ENCODE data around the gene TBX2.
"Not testable (repeated sequence)": the region's sequence is repeated elsewhere in the genome, so short reads cannot be mapped to it uniquely, and the experiment has no call there.

Gene TBX2

GRCh38 chr17:61426482-61427304 lies 27.1 kb downstream of the TBX2 start:
- H3K9me3 ChIP-seq (ENCODE audit: low read length): no peaks in the 10 kb centered on the region
- no peak overlapping the region for H3K4me3 ChIP-seq (ENCODE audit: low read depth, low read length, poor library complexity, severe bottlenecking)
- H4K20me1 ChIP-seq (ENCODE audit: insufficient read depth, low read length): no peaks in the 10 kb centered on the region
- H3F3A ChIP-seq (ENCODE audit: insufficient read depth, low read length): no peaks in the 10 kb centered on the region
- H2AFZ ChIP-seq (ENCODE audit: low read length): no peak overlapping the region
- H3K79me2 ChIP-seq (ENCODE audit: insufficient read depth, low read length): no peaks in the 10 kb centered on the region
- H3K4me1 ChIP-seq (ENCODE audit: insufficient read depth, low read length, severe bottlenecking): no peaks in the 10 kb centered on the region
- H3K9me2 ChIP-seq (ENCODE audit: low read depth, low read length): no peaks in the 10 kb centered on the region
- H3K9ac ChIP-seq (ENCODE audit: low read length): no peak overlapping the region
- H3K4me2 ChIP-seq (ENCODE audit: low read length): no peak overlapping the region
- 0 out of 2 replicates have a peak, but pooled peaks cover 5% of the 10 kb centered on the region for H3K27me3 ChIP-seq (ENCODE audit: insufficient read depth, low read length)
- H3K36me3 ChIP-seq (ENCODE audit: insufficient read depth, low read length): no peaks in the 10 kb centered on the region
- TF ChIP-seq EZH2 (IDR thresholded peaks at IDR 0.05; ENCODE audit: borderline replicate concordance, low read length): no peak
- TF ChIP-seq CTCF (IDR thresholded peaks at IDR 0.05; ENCODE audit: low read length): no peak
- no peak overlapping the region for H3K27ac ChIP-seq (ENCODE audit: low read depth, low read length, poor library complexity, severe bottlenecking)

GRCh38 chr17:61427567-61427966 lies 27.9 kb downstream of the TBX2 start:
- Histone ChIP-seq H3K9ac (ENCODE audit: low read length) (no peak overlapping the region), H3K27me3 (ENCODE audit: insufficient read depth, low read length) (0 out of 2 replicates have a peak, but pooled peaks cover 5% of the 10 kb centered on the region), H3K79me2 (ENCODE audit: insufficient read depth, low read length) (no peaks in the 10 kb centered on the region), H3K4me1 (ENCODE audit: insufficient read depth, low read length, severe bottlenecking) (no peaks in the 10 kb centered on the region), H3K36me3 (ENCODE audit: insufficient read depth, low read length) (no peaks in the 10 kb centered on the region), H3F3A (ENCODE audit: insufficient read depth, low read length) (no peaks in the 10 kb centered on the region), H3K27ac (ENCODE audit: low read depth, low read length, poor library complexity, severe bottlenecking) (no peak overlapping the region), H3K9me2 (ENCODE audit: low read depth, low read length) (no peaks in the 10 kb centered on the region), H4K20me1 (ENCODE audit: insufficient read depth, low read length) (no peaks in the 10 kb centered on the region), H3K4me3 (ENCODE audit: low read depth, low read length, poor library complexity, severe bottlenecking) (no peak overlapping the region), H3K4me2 (ENCODE audit: low read length) (no peak overlapping the region), H3K9me3 (ENCODE audit: low read length) (no peaks in the 10 kb centered on the region), H2AFZ (ENCODE audit: low read length) (no peak overlapping the region)
- TF ChIP-seq CTCF (IDR thresholded peaks at IDR 0.05; ENCODE audit: low read length) (no peak), EZH2 (IDR thresholded peaks at IDR 0.05; ENCODE audit: borderline replicate concordance, low read length) (no peak)

GRCh38 chr17:61429274-61429673 lies 29.6 kb downstream of the TBX2 start:
- no peaks in the 10 kb centered on the region for H3F3A ChIP-seq (ENCODE audit: insufficient read depth, low read length)
- H3K4me3 ChIP-seq (ENCODE audit: low read depth, low read length, poor library complexity, severe bottlenecking): no peak overlapping the region
- H3K27ac ChIP-seq (ENCODE audit: low read depth, low read length, poor library complexity, severe bottlenecking): no peak overlapping the region
- H3K9ac ChIP-seq (ENCODE audit: low read length): no peak overlapping the region
- 0 out of 2 replicates have a peak, but pooled peaks cover 5% of the 10 kb centered on the region for H3K27me3 ChIP-seq (ENCODE audit: insufficient read depth, low read length)
- H3K9me3 ChIP-seq (ENCODE audit: low read length): no peaks in the 10 kb centered on the region
- H4K20me1 ChIP-seq (ENCODE audit: insufficient read depth, low read length): no peaks in the 10 kb centered on the region
- H3K79me2 ChIP-seq (ENCODE audit: insufficient read depth, low read length): no peaks in the 10 kb centered on the region
- no peaks in the 10 kb centered on the region for H3K4me1 ChIP-seq (ENCODE audit: insufficient read depth, low read length, severe bottlenecking)
- TF ChIP-seq CTCF (IDR thresholded peaks at IDR 0.05; ENCODE audit: low read length): no peak
- no peak for TF ChIP-seq EZH2 (IDR thresholded peaks at IDR 0.05; ENCODE audit: borderline replicate concordance, low read length)
- H3K9me2 ChIP-seq (ENCODE audit: low read depth, low read length): no peaks in the 10 kb centered on the region
- H2AFZ ChIP-seq (ENCODE audit: low read length): no peak overlapping the region
- no peak overlapping the region for H3K4me2 ChIP-seq (ENCODE audit: low read length)
- no peaks in the 10 kb centered on the region for H3K36me3 ChIP-seq (ENCODE audit: insufficient read depth, low read length)

- H3K9me3 ChIP-seq (ENCODE audit: low read length); H3K4me3 ChIP-seq (ENCODE audit: low read depth, low read length, poor library complexity, severe bottlenecking); H3K9ac ChIP-seq (ENCODE audit: low read length); H4K20me1 ChIP-seq (ENCODE audit: insufficient read depth, low read length); H3K9me2 ChIP-seq (ENCODE audit: low read depth, low read length); H3K27me3 ChIP-seq (ENCODE audit: insufficient read depth, low read length); H3K79me2 ChIP-seq (ENCODE audit: insufficient read depth, low read length); H3K4me1 ChIP-seq (ENCODE audit: insufficient read depth, low read length, severe bottlenecking); H3F3A ChIP-seq (ENCODE audit: insufficient read depth, low read length); H3K36me3 ChIP-seq (ENCODE audit: insufficient read depth, low read length); H3K27ac ChIP-seq (ENCODE audit: low read depth, low read length, poor library complexity, severe bottlenecking); H3K4me2 ChIP-seq (ENCODE audit: low read length); H2AFZ ChIP-seq (ENCODE audit: low read length): not testable (repeated sequence)
These were observed 30.2 kb downstream of the TBX2 start for GRCh38 chr17:61429831-61430230.

Measured in OCI-LY1 (cell line).